ENCODE data around the gene RTEL1. TPM values are rescaled to one million over a fixed set of nuclear protein-coding genes. Genes with fewer than 3 reads are reported as not detected.

RTEL1 gene
- polyA plus RNA-seq, 3 donors, result 1.0 to 15.5 (median 4.8) TPM

GRCh38 chr20:63690898-63691710 lies 33.0 kb downstream of the RTEL1 start:
- Mint-ChIP-seq H3K4me1 (peaks cover 20% of the 10 kb centered on the region), H3K27me3 (ENCODE audit: low read depth in 3 of 3) (peaks cover 0 to 2% (median 1%) of the 10 kb centered on the region in 3 donors), H3K9me3 (no peaks in the 10 kb centered on the region), H3K27ac (peak overlapping the region in 2 of 7 donors; percentile 51 to 89), H3K4me3 (no peak overlapping the region), H3K36me3 (peaks cover 5 to 11% of the 10 kb centered on the region in 2 donors)
- H2AFZ ChIP-seq (ENCODE audit: insufficient read depth, low read depth, low read length, poor library complexity, severe bottlenecking), result no peak overlapping the region
- H3K9me3 ChIP-seq (replicated peaks in 1 of 2; ENCODE audit: control insufficient read depth in 1 of 2, insufficient read depth in 1 of 2, low read length in 2 of 2), result no peaks in the 10 kb centered on the region
- H3K4me1 ChIP-seq (ENCODE audit: control insufficient read depth in 1 of 2, insufficient read depth in 2 of 2, low read length in 2 of 2), result peaks cover 23 to 26% of the 10 kb centered on the region in 2 donors
- intact Hi-C loops (cut with micrococcal nuclease), result no loop called here
- no peaks in the 10 kb centered on the region for H3K27me3 ChIP-seq (ENCODE audit: control insufficient read depth in 2 of 2, insufficient read depth in 2 of 2, low read length in 2 of 2)
- 87% methylated on average over 18 of the region's 24 CpGs for WGBS (ENCODE audit: insufficient coverage)
- H3K4me3 ChIP-seq (replicated peaks in 1 of 3; ENCODE audit: low read depth in 2 of 3, low read length in 3 of 3), result no peak overlapping the region
- peaks cover 0 to 11% of the 10 kb centered on the region in 2 donors for H3K36me3 ChIP-seq (replicated peaks in 1 of 2; ENCODE audit: control insufficient read depth in 1 of 2, insufficient read depth in 2 of 2, low read length in 2 of 2)
- H3K4me2 ChIP-seq (replicated peaks; ENCODE audit: extremely low read depth, low read length, poor library complexity, severe bottlenecking), result no peak overlapping the region
- no peak overlapping the region for H3K27ac ChIP-seq (ENCODE audit: low read depth in 1 of 2, low read length in 2 of 2)
- peaks cover 3% of the 10 kb centered on the region for H4K20me1 ChIP-seq (ENCODE audit: insufficient read depth, low read length)
- no peak overlapping the region for H3K9ac ChIP-seq (ENCODE audit: insufficient read depth, low read length, poor library complexity, severe bottlenecking)
- DNase-seq, result no peak
- H3K79me2 ChIP-seq (ENCODE audit: insufficient read depth, low read length), result no peaks in the 10 kb centered on the region
- no peak for TF ChIP-seq CTCF (IDR thresholded peaks at IDR 0.05)

- Histone ChIP-seq H3K9me3 (replicated peaks in 1 of 2; ENCODE audit: control insufficient read depth in 1 of 2, insufficient read depth in 1 of 2, low read length in 2 of 2) (no peaks in the 10 kb centered on the region), H3K79me2 (ENCODE audit: insufficient read depth, low read length) (no peaks in the 10 kb centered on the region), H2AFZ (ENCODE audit: insufficient read depth, low read depth, low read length, poor library complexity, severe bottlenecking) (no peak overlapping the region), H3K4me3 (replicated peaks in 1 of 3; ENCODE audit: low read depth in 2 of 3, low read length in 3 of 3) (no peak overlapping the region), H3K4me2 (replicated peaks; ENCODE audit: extremely low read depth, low read length, poor library complexity, severe bottlenecking) (no peak overlapping the region), H4K20me1 (ENCODE audit: insufficient read depth, low read length) (peaks cover 11% of the 10 kb centered on the region), H3K4me1 (ENCODE audit: control insufficient read depth in 1 of 2, insufficient read depth in 2 of 2, low read length in 2 of 2) (peaks cover 23 to 26% of the 10 kb centered on the region in 2 donors), H3K27me3 (ENCODE audit: control insufficient read depth in 2 of 2, insufficient read depth in 2 of 2, low read length in 2 of 2) (peaks cover 0 to 4% of the 10 kb centered on the region in 2 donors), H3K36me3 (replicated peaks in 1 of 2; ENCODE audit: control insufficient read depth in 1 of 2, insufficient read depth in 2 of 2, low read length in 2 of 2) (peaks cover 0 to 11% of the 10 kb centered on the region in 2 donors), H3K27ac (ENCODE audit: low read depth in 1 of 2, low read length in 2 of 2) (no peak overlapping the region), H3K9ac (ENCODE audit: insufficient read depth, low read length, poor library complexity, severe bottlenecking) (no peak overlapping the region)
- no peaks in the 10 kb centered on the region for H3K9me3 Mint-ChIP-seq
- peaks cover 19% of the 10 kb centered on the region for H3K4me1 Mint-ChIP-seq
- H3K4me3 Mint-ChIP-seq, result no peak overlapping the region
- peak overlapping the region in 5 of 7 donors; percentile 59 to 89 (median 82) for H3K27ac Mint-ChIP-seq
- TF ChIP-seq CTCF (IDR thresholded peaks at IDR 0.05), result no peak
- peaks cover 5 to 11% of the 10 kb centered on the region in 2 donors for H3K36me3 Mint-ChIP-seq
- intact Hi-C loops (cut with micrococcal nuclease), result no loop called here
- 89% methylated on average over 20 of the region's 21 CpGs for WGBS (ENCODE audit: insufficient coverage)
- peaks cover 0 to 10% (median 1%) of the 10 kb centered on the region in 3 donors for H3K27me3 Mint-ChIP-seq (ENCODE audit: low read depth in 3 of 3)
- DNase-seq, result no peak
Observed at GRCh38 chr20:63691711-63692435, 33.8 kb downstream of the RTEL1 start.
